HUES48 (cell line): Measurements from ENCODE around the gene CCR8.

ENCODE experiments used
- H3K27ac ChIP-seq: one replicate; pipeline ENCODE4 v1.7.0; 2013; ENCODE audit warnings: low read depth, low read length, inconsistent platforms
- H3K27me3 ChIP-seq: 2 replicates; pipeline ENCODE4 v1.6.1; 2013; ENCODE audit warnings: mild to moderate bottlenecking, low read length; ENCODE audit not compliant: control insufficient read depth, insufficient read depth
- H3K36me3 ChIP-seq: 2 replicates; pipeline ENCODE4 v1.6.1; 2013; ENCODE audit warnings: low read length; ENCODE audit not compliant: control insufficient read depth, insufficient read depth
- H3K4me1 ChIP-seq: 2 replicates; pipeline ENCODE4 v1.6.1; 2013; ENCODE audit warnings: mild to moderate bottlenecking, low read length; ENCODE audit not compliant: control insufficient read depth, insufficient read depth
- H3K4me3 ChIP-seq: 2 replicates; pipeline ENCODE4 v1.5.1; 2013; ENCODE audit warnings: mild to moderate bottlenecking, low read depth, low read length
- H3K9ac ChIP-seq: 2 replicates; pipeline ENCODE4 v1.6.1; 2013; ENCODE audit warnings: mild to moderate bottlenecking, low read depth, low read length, moderate library complexity
- H3K9me3 ChIP-seq: 2 replicates; pipeline ENCODE4 v1.6.1; 2013; ENCODE audit warnings: low read length; ENCODE audit not compliant: control insufficient read depth, insufficient read depth

Gene CCR8

GRCh38 chr3:39332525-39332924 is 3.0 kb downstream of the CCR8 start:
- H3K9me3 ChIP-seq: no peaks in the 10 kb centered on the region
- H3K27ac ChIP-seq: no peak overlapping the region
- H3K27me3 ChIP-seq: no peaks in the 10 kb centered on the region
- H3K4me3 ChIP-seq: no peak overlapping the region
- no peaks in the 10 kb centered on the region for H3K36me3 ChIP-seq
- H3K4me1 ChIP-seq: peaks cover 17% of the 10 kb centered on the region
- no peak overlapping the region for H3K9ac ChIP-seq

DNA sequence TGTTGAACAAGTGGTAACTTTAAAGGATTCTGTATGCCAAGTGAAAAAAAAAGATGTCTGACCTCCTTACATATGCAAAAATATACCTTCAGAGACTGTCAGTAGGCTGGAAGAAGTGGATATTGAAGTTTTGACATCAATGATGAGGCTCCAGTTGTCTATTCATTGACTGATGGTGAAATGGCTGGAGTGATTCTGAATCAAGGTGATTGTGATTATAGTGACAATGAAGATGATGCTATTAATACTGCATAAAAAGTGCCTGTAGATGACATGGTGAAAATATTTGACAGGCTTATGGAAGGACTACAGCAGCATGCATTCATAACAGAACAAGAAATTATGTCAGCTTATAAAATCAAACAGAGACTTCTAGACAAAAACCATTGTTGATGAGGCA is 4.1 kb downstream of the CCR8 start:
- Histone ChIP-seq H3K27ac (no peak overlapping the region), H3K36me3 (no peaks in the 10 kb centered on the region), H3K9me3 (no peaks in the 10 kb centered on the region), H3K4me3 (no peak overlapping the region), H3K27me3 (no peaks in the 10 kb centered on the region), H3K9ac (no peak overlapping the region), H3K4me1 (peaks cover 17% of the 10 kb centered on the region)

GRCh38 chr3:39334205-39334604 is 4.7 kb downstream of the CCR8 start:
- H3K27ac ChIP-seq: no peak overlapping the region
- H3K36me3 ChIP-seq: no peaks in the 10 kb centered on the region
- H3K9ac ChIP-seq: no peak overlapping the region

GRCh38 chr3:39338201-39338600 is 8.7 kb downstream of the CCR8 start:
- H3K4me3 ChIP-seq: no peak overlapping the region
- no peaks in the 10 kb centered on the region for H3K27me3 ChIP-seq
- H3K27ac ChIP-seq: no peak overlapping the region
- H3K36me3 ChIP-seq: no peaks in the 10 kb centered on the region
- peaks cover 3% of the 10 kb centered on the region for H3K4me1 ChIP-seq
- no peak overlapping the region for H3K9ac ChIP-seq
- H3K9me3 ChIP-seq: no peaks in the 10 kb centered on the region

More at GRCh38 chr3:39334205-39334604, 4.7 kb downstream of the CCR8 start:
- no peaks in the 10 kb centered on the region for H3K27me3 ChIP-seq
- H3K4me1 ChIP-seq: peaks cover 17% of the 10 kb centered on the region
- H3K4me3 ChIP-seq: no peak overlapping the region
- no peaks in the 10 kb centered on the region for H3K9me3 ChIP-seq

- H3K36me3 ChIP-seq: no peaks in the 10 kb centered on the region
- peaks cover 5% of the 10 kb centered on the region for H3K4me1 ChIP-seq
- no peaks in the 10 kb centered on the region for H3K27me3 ChIP-seq
- no peak overlapping the region for H3K9ac ChIP-seq
- no peak overlapping the region for H3K27ac ChIP-seq
- H3K4me3 ChIP-seq: no peak overlapping the region
- no peaks in the 10 kb centered on the region for H3K9me3 ChIP-seq
These were observed 9.6 kb downstream of the CCR8 start for GRCh38 chr3:39339086-39339485.

- Histone ChIP-seq H3K9me3 (no peaks in the 10 kb centered on the region), H3K27me3 (no peaks in the 10 kb centered on the region), H3K27ac (no peak overlapping the region), H3K9ac (no peak overlapping the region), H3K36me3 (no peaks in the 10 kb centered on the region), H3K4me1 (peaks cover 16% of the 10 kb centered on the region), H3K4me3 (no peak overlapping the region)
These were observed 13.7 kb downstream of the CCR8 start for GRCh38 chr3:39343076-39343717.

GRCh38 chr3:39343760-39344159 is 14.3 kb downstream of the CCR8 start:
- no peaks in the 10 kb centered on the region for H3K27me3 ChIP-seq
- no peak overlapping the region for H3K27ac ChIP-seq
- no peak overlapping the region for H3K4me3 ChIP-seq
- no peaks in the 10 kb centered on the region for H3K9me3 ChIP-seq
- H3K4me1 ChIP-seq: peaks cover 16% of the 10 kb centered on the region
- H3K9ac ChIP-seq: no peak overlapping the region
- no peaks in the 10 kb centered on the region for H3K36me3 ChIP-seq

DNA sequence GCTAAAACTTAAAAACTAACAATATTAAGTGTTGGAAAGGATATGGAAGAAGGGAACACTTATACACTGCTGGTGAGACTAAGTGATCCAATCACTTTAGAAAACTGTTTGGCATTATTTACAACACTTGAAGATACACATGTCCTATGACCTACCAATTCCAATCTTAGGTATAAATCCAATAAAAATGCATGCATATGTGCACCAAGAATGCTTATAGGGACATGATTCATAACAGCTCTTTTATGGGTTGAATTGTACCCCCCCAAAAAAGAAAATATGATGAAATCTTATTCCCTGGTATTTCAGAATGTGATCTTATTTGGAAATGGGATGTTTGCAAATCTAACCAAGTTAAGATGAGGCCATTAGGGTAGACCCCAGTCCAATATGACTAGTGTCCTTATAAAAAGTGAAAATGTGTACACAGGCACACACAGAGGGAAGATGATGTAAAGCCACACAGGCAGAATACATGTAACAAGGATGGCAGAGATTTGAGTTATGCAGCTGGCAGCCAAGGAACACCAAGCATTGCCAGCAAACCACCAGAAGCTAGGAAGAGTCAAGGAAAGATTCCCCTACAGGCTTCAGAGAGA is 15.3 kb downstream of the CCR8 start:
- Histone ChIP-seq H3K9ac (no peak overlapping the region), H3K9me3 (no peaks in the 10 kb centered on the region), H3K4me3 (no peak overlapping the region), H3K4me1 (peaks cover 16% of the 10 kb centered on the region), H3K36me3 (no peaks in the 10 kb centered on the region), H3K27me3 (no peaks in the 10 kb centered on the region), H3K27ac (no peak overlapping the region)

GRCh38 chr3:39346785-39347585 is 17.5 kb downstream of the CCR8 start:
- no peak overlapping the region for H3K9ac ChIP-seq
- H3K4me3 ChIP-seq: no peak overlapping the region
- H3K27ac ChIP-seq: no peak overlapping the region
- H3K9me3 ChIP-seq: no peaks in the 10 kb centered on the region
- no peaks in the 10 kb centered on the region for H3K27me3 ChIP-seq
- H3K4me1 ChIP-seq: peaks cover 16% of the 10 kb centered on the region
- H3K36me3 ChIP-seq: no peaks in the 10 kb centered on the region

- Histone ChIP-seq H3K9me3 (no peaks in the 10 kb centered on the region), H3K36me3 (no peaks in the 10 kb centered on the region), H3K4me1 (peaks cover 16% of the 10 kb centered on the region), H3K27ac (no peak overlapping the region), H3K27me3 (no peaks in the 10 kb centered on the region), H3K9ac (no peak overlapping the region), H3K4me3 (no peak overlapping the region)
These were observed 18.0 kb downstream of the CCR8 start for GRCh38 chr3:39347586-39347876.

DNA sequence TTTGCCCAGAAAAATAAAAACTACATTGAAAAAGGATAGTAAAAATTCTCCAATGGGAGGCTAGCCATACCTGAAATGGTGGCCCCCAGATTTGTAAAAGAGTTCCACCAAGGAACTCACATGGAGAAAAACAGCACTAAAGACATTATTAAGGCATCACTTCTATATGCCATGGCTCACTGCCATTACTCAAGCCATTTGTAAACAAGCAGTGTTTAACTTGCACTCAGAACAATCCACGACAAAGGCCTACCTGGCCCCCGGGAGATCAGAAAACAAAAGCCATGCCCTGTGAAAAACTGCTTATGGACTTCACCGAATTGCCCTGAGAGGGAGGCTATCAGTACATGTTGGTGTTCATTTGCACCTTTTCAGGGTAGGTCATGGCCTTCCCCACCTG is 19.6 kb downstream of the CCR8 start:
- peaks cover 11% of the 10 kb centered on the region for H3K4me1 ChIP-seq
- no peak overlapping the region for H3K9ac ChIP-seq
- no peak overlapping the region for H3K27ac ChIP-seq
- H3K27me3 ChIP-seq: no peaks in the 10 kb centered on the region
- no peaks in the 10 kb centered on the region for H3K36me3 ChIP-seq
- no peak overlapping the region for H3K4me3 ChIP-seq
- no peaks in the 10 kb centered on the region for H3K9me3 ChIP-seq
